PC-9 (cell line): ENCODE results near the gene MYO5A. TPM values are rescaled to one million over a fixed set of nuclear protein-coding genes. Genes with fewer than 3 reads are reported as not detected.

Experiments
- BruUV-seq: library from RNA; stranded (reverse); fragments of 400-500 nt; replicated peaks from 2 replicates; lab custom pipeline; 2021; lab: Mats Ljungman, UMichigan
- CTCF ChIA-PET: fragments of 300-600 bp; sonication (Branson Sonifier 250); formaldehyde crosslinking; loops from one replicate; lab custom pipeline; 2022; ENCODE audit warnings: antibody characterized with exemption; lab: Charles Lee
- POLR2A ChIA-PET: fragments of 300-600 bp; sonication (Branson Sonifier 250); formaldehyde crosslinking; loops from one replicate; lab custom pipeline; 2022; ENCODE audit warnings: antibody characterized with exemption; ENCODE audit not compliant: unreplicated experiment; lab: Charles Lee
- DNase-seq, 2 experiments: peaks; one replicate each; pipeline versions ENCODE4 v3.0.0 to v3.0.0-alpha.2; 2015 to 2022; ENCODE audit warnings: mixed read lengths in 1 of 2
- H2AFZ ChIP-seq: fragments of 200-600 bp; sonication (generic); 2 replicates; pipeline ENCODE4 v1.8.1; 2017; ENCODE audit warnings: antibody characterized with exemption
- H3F3A ChIP-seq: fragments of 200-600 bp; sonication (generic); 2 replicates; pipeline ENCODE4 v1.8.1; 2017; ENCODE audit warnings: antibody characterized with exemption, mild to moderate bottlenecking, low read depth; ENCODE audit not compliant: insufficient read depth
- H3K27ac ChIP-seq: fragments of 200-600 bp; sonication (generic); 2 replicates; pipeline ENCODE4 v1.6.1; 2016; ENCODE audit warnings: mixed run types
- H3K27me3 ChIP-seq: fragments of 200-600 bp; sonication (generic); 2 replicates; pipeline ENCODE4 v1.6.1; 2016; ENCODE audit warnings: low read depth, mixed run types; ENCODE audit not compliant: insufficient read depth
- H3K36me3 ChIP-seq: fragments of 200-600 bp; sonication (generic); 2 replicates; pipeline ENCODE4 v1.6.1; 2016; ENCODE audit warnings: low read depth, mixed run types
- H3K4me1 ChIP-seq: fragments of 200-600 bp; sonication (generic); replicated peaks from 2 replicates; pipeline ENCODE4 v1.6.1; 2016; ENCODE audit warnings: mixed run types; ENCODE audit not compliant: insufficient read depth
- H3K4me2 ChIP-seq: fragments of 200-600 bp; sonication (generic); 2 replicates; pipeline ENCODE4 v1.6.1; 2017; ENCODE audit warnings: mixed run types
- H3K4me3 ChIP-seq: fragments of 200-600 bp; sonication (generic); 2 replicates; pipeline ENCODE4 v1.6.1; 2016; ENCODE audit warnings: mixed run types
- H3K79me2 ChIP-seq: fragments of 200-600 bp; sonication (generic); 2 replicates; pipeline ENCODE4 v1.6.1; 2017; ENCODE audit warnings: low read depth, mixed run types
- H3K9me2 ChIP-seq: fragments of 200-600 bp; sonication (generic); 2 replicates; pipeline ENCODE4 v1.8.1; 2017; ENCODE audit warnings: mild to moderate bottlenecking; ENCODE audit not compliant: insufficient read depth
- H3K9me3 ChIP-seq: fragments of 200-600 bp; sonication (generic); 2 replicates; pipeline ENCODE4 v1.8.1; 2016; ENCODE audit warnings: low read depth; ENCODE audit not compliant: insufficient read depth
- H4K20me1 ChIP-seq: fragments of 200-600 bp; sonication (generic); 2 replicates; pipeline ENCODE4 v1.8.1; 2017; ENCODE audit not compliant: insufficient read depth
- CTCF ChIP-seq: fragments of 200-600 bp; sonication (generic); conservative IDR thresholded peaks from 2 replicates; pipeline ENCODE4 v1.6.1; 2017; ENCODE audit warnings: mixed run types, antibody characterized with exemption, mild to moderate bottlenecking, moderate library complexity
- EZH2 ChIP-seq: fragments of 200-600 bp; sonication (generic); IDR thresholded peaks from 2 replicates; pipeline ENCODE4 v1.8.0; 2017; ENCODE audit warnings: antibody characterized with exemption, low read depth
- intact Hi-C: fragments of 100-400 bp; cut with micrococcal nuclease; formaldehyde crosslinking; loops from one replicate; pipeline ENCODE4 v1.10.0; 2022; ENCODE audit not compliant: unreplicated experiment
- total RNA-seq: library from RNA; stranded (reverse); gene quantifications from 2 replicates; pipeline ENCODE4 v1.2.3, GENCODE V29; 2021

Gene MYO5A
- total RNA-seq, 1 experiment from 2014 or later, result 10.7 TPM

- Histone ChIP-seq H3K4me2 (no peak overlapping the region), H3K4me3 (no peak overlapping the region), H3K9me3 (no peaks in the 10 kb centered on the region), H3K27me3 (no peaks in the 10 kb centered on the region), H3K4me1 (peaks cover 9% of the 10 kb centered on the region; the same call in 1 of the 2 replicates), H4K20me1 (no peaks in the 10 kb centered on the region), H3K27ac (no peak overlapping the region), H2AFZ (no peak overlapping the region), H3K9me2 (no peaks in the 10 kb centered on the region), H3F3A (no peaks in the 10 kb centered on the region), H3K36me3 (no peaks in the 10 kb centered on the region), H3K79me2 (no peaks in the 10 kb centered on the region)
- ChIA-PET CTCF (no interaction called here), POLR2A (interaction anchor here (0.6 kb wide), 1 partner anchor 203 kb away, joined by 3 read pairs; no protein-coding TSS in a partner anchor)
- no peak for TF ChIP-seq CTCF
- no peak for TF ChIP-seq EZH2
- DNase-seq, result no peak
- no TSS peak for BruUV-seq
- intact Hi-C loops, result no loop called here
Measured at GRCh38 chr15:52362497-52362896, 166.2 kb downstream of the MYO5A start.

GRCh38 chr15:52361975-52362494 lies 166.6 kb downstream of the MYO5A start:
- Histone ChIP-seq H3K4me3 (no peak overlapping the region), H3K4me1 (peaks cover 9% of the 10 kb centered on the region; the same call in 1 of the 2 replicates), H3K27me3 (no peaks in the 10 kb centered on the region), H3K79me2 (no peaks in the 10 kb centered on the region), H4K20me1 (no peaks in the 10 kb centered on the region), H3F3A (no peaks in the 10 kb centered on the region), H3K36me3 (no peaks in the 10 kb centered on the region), H3K4me2 (no peak overlapping the region), H3K9me3 (no peaks in the 10 kb centered on the region), H3K9me2 (no peaks in the 10 kb centered on the region), H2AFZ (no peak overlapping the region), H3K27ac (no peak overlapping the region)
- CTCF ChIA-PET, result no interaction called here
- POLR2A ChIA-PET, result interaction anchor here (0.6 kb wide), 1 partner anchor 8 kb away, joined by 5 read pairs; no protein-coding TSS in a partner anchor
- intact Hi-C loops, result no loop called here
- no TSS peak for BruUV-seq
- no peak for DNase-seq
- TF ChIP-seq CTCF (no peak), EZH2 (no peak)

- Histone ChIP-seq H3K9me3 (no peaks in the 10 kb centered on the region), H3K36me3 (no peaks in the 10 kb centered on the region), H3K4me2 (no peak overlapping the region), H3K79me2 (no peaks in the 10 kb centered on the region), H4K20me1 (no peaks in the 10 kb centered on the region), H2AFZ (no peak overlapping the region), H3K27ac (no peak overlapping the region), H3K4me1 (peaks cover 9% of the 10 kb centered on the region; the same call in 1 of the 2 replicates), H3K27me3 (no peaks in the 10 kb centered on the region), H3K4me3 (no peak overlapping the region), H3F3A (no peaks in the 10 kb centered on the region), H3K9me2 (no peaks in the 10 kb centered on the region)
- CTCF ChIA-PET, result no interaction called here
- intact Hi-C loops, result no loop called here
- DNase-seq, result no peak
- TF ChIP-seq EZH2, result no peak
- no peak for TF ChIP-seq CTCF
- POLR2A ChIA-PET, result interaction anchor here (0.6 kb wide), 1 partner anchor 9 kb away, joined by 5 read pairs; no protein-coding TSS in a partner anchor
- no TSS peak for BruUV-seq
Measured at GRCh38 chr15:52361494-52361893, 167.2 kb downstream of the MYO5A start.
